ENCODE results near the gene KRTAP10-4.
"Not testable (repeated sequence)": the region's sequence is repeated elsewhere in the genome, so short reads cannot be mapped to it uniquely, and the experiment has no call there.

KRTAP10-4 gene

GRCh38 chr21:44599264-44600029, 25.9 kb downstream of the KRTAP10-4 start:
- DNase-seq (ENCODE audit: low spot score) = no peak

GRCh38 chr21:44600118-44600978, 26.8 kb downstream of the KRTAP10-4 start, which contains the start of gene KRTAP10-7:
KRTAP10-7 (plus strand) TSS chr21:44600597; CDS start chr21:44600622, 25 bp downstream.
- not testable (repeated sequence) for DNase-seq (ENCODE audit: low spot score)

GRCh38 chr21:44601091-44601490, 27.6 kb downstream of the KRTAP10-4 start:
- DNase-seq (ENCODE audit: low spot score) = not testable (repeated sequence)

- DNase-seq (ENCODE audit: low spot score) = no peak
Observed at GRCh38 chr21:44601596-44602462, 28.3 kb downstream of the KRTAP10-4 start.

- DNase-seq (ENCODE audit: low spot score) = no peak
Observed at GRCh38 chr21:44602463-44602850, 28.9 kb downstream of the KRTAP10-4 start.

- DNase-seq (ENCODE audit: low spot score) = no peak
Observed at GRCh38 chr21:44603109-44603875, 29.8 kb downstream of the KRTAP10-4 start.

- DNase-seq (ENCODE audit: low spot score) = no peak
Observed at GRCh38 chr21:44603911-44604310, 30.4 kb downstream of the KRTAP10-4 start.

- DNase-seq (ENCODE audit: low spot score) = no peak
Observed at GRCh38 chr21:44606495-44606894, 33.0 kb downstream of the KRTAP10-4 start.

- no peak for DNase-seq (ENCODE audit: low spot score)
Observed at GRCh38 chr21:44609193-44609592, 35.7 kb downstream of the KRTAP10-4 start.

GRCh38 chr21:44610157-44610843, 36.8 kb downstream of the KRTAP10-4 start:
- not testable (repeated sequence) for DNase-seq (ENCODE audit: low spot score)

GRCh38 chr21:44611551-44611950, 38.0 kb downstream of the KRTAP10-4 start:
- no peak for DNase-seq (ENCODE audit: low spot score)

- DNase-seq (ENCODE audit: low spot score) = no peak
Observed at GRCh38 chr21:44612029-44612486, 38.5 kb downstream of the KRTAP10-4 start, which contains the start of gene KRTAP10-8. KRTAP10-8 (plus strand) TSS chr21:44612079; CDS start chr21:44612101, 22 bp downstream.

- DNase-seq (ENCODE audit: low spot score) = no peak
Observed at GRCh38 chr21:44612669-44613229, 39.2 kb downstream of the KRTAP10-4 start.

- DNase-seq (ENCODE audit: low spot score) = no peak
Observed at GRCh38 chr21:44613386-44614155, 40.0 kb downstream of the KRTAP10-4 start.

- DNase-seq (ENCODE audit: low spot score) = no peak
Observed at GRCh38 chr21:44614161-44614631, 40.7 kb downstream of the KRTAP10-4 start.

GRCh38 chr21:44614961-44615391, 41.4 kb downstream of the KRTAP10-4 start:
- no peak for DNase-seq (ENCODE audit: low spot score)

GRCh38 chr21:44615466-44615865, 41.9 kb downstream of the KRTAP10-4 start:
- DNase-seq (ENCODE audit: low spot score) = no peak

- DNase-seq (ENCODE audit: low spot score) = no peak
Observed at GRCh38 chr21:44615911-44616590, 42.5 kb downstream of the KRTAP10-4 start.

- DNase-seq (ENCODE audit: low spot score) = no peak
Observed at GRCh38 chr21:44616591-44616926, 43.0 kb downstream of the KRTAP10-4 start.

Data from COLO829 (cell line).